ENCODE results near the gene DOCK8.

DOCK8 gene

DNA sequence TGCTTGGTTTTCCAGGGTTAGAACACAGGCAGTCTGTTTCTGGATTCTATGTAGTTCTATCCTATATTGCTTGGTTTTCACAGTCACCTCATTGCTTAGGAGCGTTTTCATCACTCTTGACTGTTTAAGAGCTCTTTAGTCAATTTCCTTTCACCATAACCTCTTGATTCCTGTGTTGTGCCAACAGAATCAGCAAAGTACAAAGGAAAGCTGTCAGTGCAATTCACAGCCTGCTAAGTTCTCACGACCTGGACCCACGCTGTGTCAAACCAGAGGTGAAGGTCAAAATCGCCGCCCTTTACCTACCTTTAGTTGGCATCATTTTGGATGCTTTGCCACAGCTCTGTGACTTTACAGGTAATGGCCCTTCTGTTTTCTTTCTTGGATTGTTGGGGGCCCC lies 199.9 kb downstream of the DOCK8 start:
- no peak for DNase-seq (ENCODE audit: low read depth in 2 of 2)

DNA sequence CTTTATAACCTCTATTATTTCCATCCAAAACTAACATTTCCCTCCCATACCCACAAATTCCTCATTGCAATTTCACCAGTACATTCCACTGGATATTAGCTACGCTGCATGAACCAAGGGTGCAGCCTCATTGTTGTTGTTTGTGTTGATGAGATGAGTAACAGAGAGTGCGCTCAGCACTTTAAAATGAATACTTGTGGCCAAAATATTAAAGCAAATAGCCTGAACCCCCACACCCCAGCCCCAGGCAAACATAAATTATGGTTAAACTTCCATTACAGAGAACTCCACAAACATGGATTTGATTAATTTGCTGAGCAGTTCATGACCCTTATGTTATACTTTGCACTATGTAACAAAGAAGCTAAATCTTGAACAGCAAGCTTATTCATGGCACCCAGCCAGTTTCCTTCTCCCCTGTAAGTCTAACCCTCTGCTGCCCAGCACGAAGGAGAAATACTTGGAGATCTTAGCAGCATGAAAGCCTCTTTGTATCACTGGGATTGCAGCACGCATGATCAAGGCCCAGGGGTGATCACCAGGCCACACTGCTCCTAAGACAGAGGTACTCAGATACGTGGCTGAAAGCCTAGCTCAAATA lies 205.0 kb downstream of the DOCK8 start:
- no peak for DNase-seq (ENCODE audit: low read depth in 2 of 2)

- no peak for DNase-seq (ENCODE audit: low read depth in 2 of 2)
Observed at GRCh38 chr9:421896-422295, 207.2 kb downstream of the DOCK8 start.

DNA sequence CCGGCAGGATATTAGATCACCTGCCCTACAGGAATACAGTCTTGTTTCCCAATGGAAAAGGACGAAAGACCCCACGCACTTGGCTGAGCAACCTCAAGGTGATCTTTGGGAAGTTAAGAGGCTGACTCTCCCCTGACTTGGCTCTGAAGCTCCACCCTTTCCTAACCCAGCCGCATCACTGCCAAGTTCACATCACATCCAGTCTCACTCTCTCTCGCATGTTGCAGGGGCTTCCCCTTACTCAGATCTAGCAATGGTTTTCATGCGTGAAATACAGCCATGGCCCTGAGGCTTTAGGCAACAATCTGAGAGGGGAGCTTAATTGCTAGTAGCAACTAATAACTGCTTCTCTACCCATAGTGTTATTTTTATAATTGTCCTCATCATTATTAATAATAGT lies 211.6 kb downstream of the DOCK8 start:
- no peak for DNase-seq (ENCODE audit: low read depth in 2 of 2)

GRCh38 chr9:426976-427375 lies 212.3 kb downstream of the DOCK8 start:
- DNase-seq (ENCODE audit: low read depth in 2 of 2): no peak

DNA sequence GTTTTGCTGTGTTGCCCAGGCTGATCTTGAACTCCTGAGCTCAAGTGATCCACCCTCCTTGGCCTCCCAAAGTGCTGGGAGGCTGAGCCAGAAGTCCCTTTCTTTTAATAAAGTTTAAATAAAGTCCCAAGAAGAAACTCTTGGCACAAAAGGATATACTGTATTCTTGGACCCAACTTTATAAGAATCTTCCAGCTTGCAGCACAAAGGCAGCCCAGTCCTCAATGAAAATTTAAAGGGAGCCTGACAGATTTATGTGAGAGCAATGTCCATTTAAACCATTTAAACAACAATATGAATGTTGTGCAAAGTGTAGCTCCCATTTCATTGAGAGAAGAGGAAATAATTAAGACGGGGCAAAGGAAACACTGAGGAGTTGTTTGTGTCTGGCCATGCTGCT lies 217.0 kb downstream of the DOCK8 start:
- no peak for DNase-seq (ENCODE audit: low read depth in 2 of 2)

- DNase-seq (ENCODE audit: low read depth in 2 of 2): no peak
Observed at GRCh38 chr9:436482-436881, 221.8 kb downstream of the DOCK8 start.

- DNase-seq (ENCODE audit: low read depth in 2 of 2): no peak
Observed at GRCh38 chr9:437066-437465, 222.4 kb downstream of the DOCK8 start.

DNA sequence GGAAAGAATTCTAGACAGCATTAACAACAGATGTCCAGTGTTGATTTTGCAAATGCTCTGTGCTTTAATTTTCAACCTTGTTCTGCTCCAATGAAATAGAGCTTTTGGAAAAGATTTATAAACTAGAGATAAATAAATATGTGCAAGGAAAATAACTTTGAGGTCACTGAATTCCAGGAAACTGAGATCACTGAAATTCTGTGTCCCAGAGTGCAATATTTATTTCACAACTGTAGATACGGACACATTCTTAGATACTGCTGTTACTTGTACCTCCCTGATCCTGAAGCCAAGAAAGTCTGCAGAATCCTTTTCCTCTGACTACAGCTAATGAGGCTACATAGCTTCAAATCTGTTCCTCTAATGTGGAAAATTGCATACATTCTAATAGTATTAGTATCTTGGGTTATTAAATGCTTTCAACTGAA lies 222.9 kb downstream of the DOCK8 start:
- DNase-seq (ENCODE audit: low read depth in 2 of 2): peak; percentile 30 to 31

DNA sequence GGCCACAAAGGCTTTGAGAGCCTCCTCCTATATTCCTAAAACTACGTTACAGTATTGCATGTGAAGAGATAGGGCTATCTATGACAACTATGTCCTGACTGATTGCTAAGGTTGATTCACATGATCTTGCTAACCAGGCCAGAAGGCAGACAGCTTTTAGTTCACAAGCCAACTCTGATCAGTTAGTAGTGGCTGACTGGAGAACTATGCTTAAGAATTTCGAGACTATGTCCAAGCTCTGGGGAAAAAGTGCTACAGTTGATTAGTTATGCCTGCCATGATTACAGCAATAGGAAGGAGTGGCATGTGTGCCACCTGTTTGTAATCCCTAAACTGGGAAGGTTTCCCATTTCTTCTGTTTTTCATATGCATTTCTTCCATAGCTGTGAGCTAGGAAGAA lies 223.4 kb downstream of the DOCK8 start:
- DNase-seq (ENCODE audit: low read depth in 2 of 2): no peak

GRCh38 chr9:438961-439768 lies 224.5 kb downstream of the DOCK8 start:
- DNase-seq (ENCODE audit: low read depth in 2 of 2): no peak

DNA sequence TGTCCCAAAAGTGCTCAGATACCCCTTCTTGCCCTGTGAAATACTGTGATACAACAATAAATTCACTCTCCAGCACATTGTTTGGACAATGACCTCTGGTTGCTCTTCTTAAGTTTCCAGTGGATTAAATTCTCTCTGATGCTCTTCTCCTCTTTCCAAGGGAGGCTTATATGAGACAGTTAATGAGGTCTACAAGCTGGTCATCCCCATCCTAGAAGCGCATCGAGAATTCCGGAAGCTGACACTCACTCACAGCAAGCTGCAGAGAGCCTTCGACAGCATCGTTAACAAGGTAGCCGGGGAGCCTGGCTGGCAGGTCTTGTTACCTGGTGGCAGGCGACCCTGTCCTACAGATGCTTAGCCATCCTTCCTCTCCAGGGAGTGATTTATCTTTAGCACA lies 226.5 kb downstream of the DOCK8 start:
- no peak for DNase-seq (ENCODE audit: low read depth in 2 of 2)

DNA sequence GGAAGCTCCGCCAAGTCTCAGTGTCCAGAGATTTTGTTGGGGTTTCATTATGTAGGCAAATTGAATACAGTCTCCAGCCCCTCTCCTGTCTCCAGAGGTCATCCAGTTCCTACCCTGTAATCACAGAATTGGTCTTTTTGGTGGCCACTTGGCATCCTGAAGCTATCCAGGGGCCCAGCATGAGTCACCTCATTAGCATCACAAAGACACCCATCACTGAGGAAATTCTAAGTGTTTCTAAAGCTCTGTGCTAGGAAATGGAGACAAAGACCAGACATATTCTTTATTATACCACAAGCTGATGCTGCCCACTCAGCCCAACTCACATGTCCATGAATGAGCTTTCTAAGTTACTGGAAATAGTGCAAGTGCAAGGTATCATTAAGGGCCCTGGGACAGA lies 229.9 kb downstream of the DOCK8 start:
- no peak for DNase-seq (ENCODE audit: low read depth in 2 of 2)

DNA sequence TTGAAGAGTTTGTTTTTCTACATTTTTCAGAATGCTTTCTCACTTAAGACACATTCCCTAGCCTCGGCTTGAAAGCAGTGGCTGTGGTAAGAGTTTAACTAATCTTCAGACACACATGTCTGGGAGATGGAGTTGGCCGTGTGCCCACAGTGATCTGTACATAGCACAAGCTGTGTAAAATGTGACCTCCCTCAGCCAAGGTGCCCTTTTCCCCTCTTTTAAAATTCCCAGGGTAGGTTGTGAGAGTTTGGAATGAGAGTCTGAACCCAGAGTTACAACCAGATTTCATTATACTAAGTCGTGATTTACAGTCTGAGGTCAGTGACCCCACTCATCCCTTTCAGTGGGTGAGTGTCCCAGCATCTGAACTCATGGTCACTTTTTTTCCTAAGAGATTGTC lies 230.4 kb downstream of the DOCK8 start:
- peak in 1 of 2 experiments; percentile 6 for DNase-seq (ENCODE audit: low read depth in 2 of 2)

DNA sequence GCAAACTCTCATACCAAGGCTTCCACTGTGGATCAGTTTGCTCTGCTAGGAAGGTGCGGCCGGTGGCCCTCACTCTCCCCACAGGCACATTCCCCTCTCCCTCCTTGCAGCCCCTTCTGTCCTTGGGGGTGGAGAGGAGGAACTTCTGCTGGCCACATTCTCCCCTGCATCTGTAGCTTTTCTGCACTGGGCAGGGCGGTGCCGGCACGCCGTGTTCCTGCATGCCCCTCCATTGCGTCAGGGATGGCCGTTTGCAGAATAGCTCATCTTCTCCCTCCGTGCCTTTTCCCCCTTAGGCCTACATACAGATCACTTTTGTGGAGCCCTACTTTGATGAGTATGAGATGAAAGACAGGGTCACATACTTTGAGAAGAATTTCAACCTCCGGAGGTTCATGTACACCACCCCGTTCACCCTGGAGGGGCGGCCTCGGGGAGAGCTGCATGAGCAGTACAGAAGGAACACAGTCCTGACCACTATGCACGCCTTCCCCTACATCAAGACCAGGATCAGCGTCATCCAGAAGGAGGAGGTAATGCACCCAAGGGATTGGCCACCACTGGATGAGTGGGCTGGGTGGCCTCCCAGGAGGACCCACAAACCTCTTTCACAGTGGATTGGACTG lies 231.5 kb downstream of the DOCK8 start:
- DNase-seq (ENCODE audit: low read depth in 2 of 2): no peak

- DNase-seq (ENCODE audit: low read depth in 2 of 2): no peak
Observed at GRCh38 chr9:447230-448025, 232.8 kb downstream of the DOCK8 start.

DNA sequence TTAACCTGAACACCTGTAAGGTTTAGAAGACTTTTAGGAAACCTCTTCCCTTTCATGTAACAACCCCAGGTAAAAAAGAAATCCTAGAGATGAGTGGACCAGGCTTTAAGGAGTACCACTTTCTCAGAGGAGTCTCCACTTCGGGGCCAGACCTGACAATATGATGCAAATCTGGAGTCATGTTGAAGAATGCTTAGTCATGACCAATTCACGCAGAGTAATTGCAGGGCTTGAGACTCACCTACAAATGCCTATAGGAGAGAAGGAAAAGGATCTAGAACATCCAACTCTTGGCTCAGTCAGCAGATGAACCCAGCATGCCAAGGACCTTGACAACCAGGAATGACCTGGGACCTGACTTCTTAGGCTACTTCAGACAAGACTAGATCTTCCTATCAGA lies 235.4 kb downstream of the DOCK8 start:
- DNase-seq (ENCODE audit: low read depth in 2 of 2): no peak

GRCh38 chr9:450561-450960 lies 235.9 kb downstream of the DOCK8 start:
- no peak for DNase-seq (ENCODE audit: low read depth in 2 of 2)

DNA sequence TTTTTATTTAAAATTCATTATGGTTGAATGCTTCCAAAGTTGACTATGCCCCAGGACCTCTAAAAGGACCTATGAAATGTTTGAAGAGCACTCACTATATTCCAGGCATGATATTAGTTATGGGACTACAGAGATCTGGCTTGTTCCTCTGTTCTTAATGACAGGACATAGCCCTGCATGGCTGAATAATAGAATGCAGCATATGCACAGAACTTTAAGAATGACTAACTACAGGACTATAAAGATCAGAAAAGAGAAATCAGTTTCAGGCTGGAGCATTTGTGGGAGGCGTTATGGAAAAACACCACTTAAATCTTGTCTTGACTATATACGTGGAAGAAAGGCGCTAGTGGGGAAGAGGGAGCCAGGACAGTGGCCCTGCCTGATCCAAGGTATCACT lies 239.2 kb downstream of the DOCK8 start:
- no peak for DNase-seq (ENCODE audit: low read depth in 2 of 2)

DNA sequence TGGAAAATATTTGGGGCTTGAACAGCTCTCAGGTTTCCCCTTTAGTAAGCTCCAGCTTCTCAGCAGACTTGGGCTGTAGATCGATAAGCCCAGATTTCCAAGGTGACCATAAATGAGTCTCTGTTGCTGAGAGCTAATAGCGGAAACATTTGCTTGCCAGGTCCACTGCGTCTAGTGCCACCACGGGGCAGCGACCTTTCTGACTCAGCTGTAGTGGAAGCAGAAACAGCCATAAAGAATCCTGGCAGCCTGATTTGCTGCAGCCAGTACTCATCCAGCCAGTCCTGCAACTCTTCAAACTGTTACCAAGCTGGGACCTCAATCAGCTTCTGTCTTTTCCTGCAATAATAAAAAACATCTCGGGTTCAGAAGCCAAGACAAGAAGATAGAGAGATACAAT lies 241.7 kb downstream of the DOCK8 start:
- no peak for DNase-seq (ENCODE audit: low read depth in 2 of 2)

- DNase-seq (ENCODE audit: low read depth in 2 of 2): no peak
Observed at GRCh38 chr9:458590-458989, 243.9 kb downstream of the DOCK8 start.

Measured in fibroblast of skin of left biceps (primary cell).